Esophagus squamous epithelium (tissue), 4 donors: Measurements from ENCODE around the gene USP37.

Source experiments
- CTCF ChIP-seq, 6 experiments: fragments of 450-650 bp in 4 of 6; fragments of 200-600 bp in 2 of 6; sonication (generic) in 2 of 6; IDR thresholded peaks; one replicate each; pipeline ENCODE4 v1.5.1; 2016 to 2019; ENCODE audit warnings: antibody characterized with exemption in 6 of 6, mild to moderate bottlenecking in 4 of 6, moderate library complexity in 4 of 6
- POLR2A ChIP-seq, 4 donors: fragments of 450-650 bp; IDR thresholded peaks; one replicate each; pipeline ENCODE4 v1.6.1; 2017; ENCODE audit warnings: antibody characterized with exemption in 4 of 4, mild to moderate bottlenecking in 4 of 4, moderate library complexity in 3 of 4

GRCh38 chr2:218479595-218479994 is 88.6 kb downstream of the USP37 start:
- TF ChIP-seq CTCF (IDR thresholded peaks at IDR 0.05) (no peak), POLR2A (IDR thresholded peaks at IDR 0.05) (no peak)
